GM19395 (cell line): ENCODE measurements around the gene CCDC81.

ENCODE experiments used
- ATAC-seq: cut with Tn5 transposase; IDR thresholded peaks from one replicate; pipeline ENCODE4 v1.9.1; 2021; ENCODE audit warnings: mild to moderate bottlenecking, moderate library complexity; ENCODE audit not compliant: unreplicated experiment

CCDC81 gene

GRCh38 chr11:86438685-86439084 lies 64.0 kb downstream of the CCDC81 start:
- no peak for ATAC-seq

- ATAC-seq, result no peak
Measured at GRCh38 chr11:86440305-86440716, 65.6 kb downstream of the CCDC81 start.

- ATAC-seq, result no peak
Measured at GRCh38 chr11:86440843-86441242, 66.2 kb downstream of the CCDC81 start.

GRCh38 chr11:86442420-86442819 lies 67.7 kb downstream of the CCDC81 start:
- ATAC-seq, result no peak

- ATAC-seq, result no peak
Measured at GRCh38 chr11:86442827-86443226, 68.1 kb downstream of the CCDC81 start.

DNA sequence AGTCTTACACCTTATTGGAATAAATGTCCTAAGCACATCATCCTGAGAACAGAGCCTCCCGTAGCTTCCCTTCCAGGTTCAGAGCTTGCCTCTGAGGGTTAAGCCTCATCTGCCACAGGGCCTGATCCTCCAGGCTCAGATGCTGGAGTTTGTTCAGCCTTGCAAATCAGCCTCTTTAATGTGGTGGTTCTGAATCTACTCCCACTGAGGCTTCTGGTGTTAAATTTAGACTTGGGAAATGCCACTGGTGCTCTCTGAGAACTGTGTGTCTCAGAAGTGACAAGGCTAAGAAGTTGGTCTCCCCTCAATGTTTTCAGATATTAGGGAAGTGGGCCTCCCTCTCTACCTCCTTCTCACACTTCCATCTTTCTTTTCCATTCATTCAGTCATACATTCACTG lies 68.7 kb downstream of the CCDC81 start:
- ATAC-seq, result no peak

GRCh38 chr11:86444981-86445380 lies 70.3 kb downstream of the CCDC81 start:
- no peak for ATAC-seq

- no peak for ATAC-seq
Measured at GRCh38 chr11:86446163-86446923, 71.7 kb downstream of the CCDC81 start.

- ATAC-seq, result no peak
Measured at GRCh38 chr11:86446924-86447285, 72.2 kb downstream of the CCDC81 start.

GRCh38 chr11:86447763-86448480 lies 73.2 kb downstream of the CCDC81 start:
- ATAC-seq, result no peak

GRCh38 chr11:86449993-86450629 lies 75.4 kb downstream of the CCDC81 start:
- ATAC-seq, result no peak

- no peak for ATAC-seq
Measured at GRCh38 chr11:86453290-86454030, 78.8 kb downstream of the CCDC81 start.

DNA sequence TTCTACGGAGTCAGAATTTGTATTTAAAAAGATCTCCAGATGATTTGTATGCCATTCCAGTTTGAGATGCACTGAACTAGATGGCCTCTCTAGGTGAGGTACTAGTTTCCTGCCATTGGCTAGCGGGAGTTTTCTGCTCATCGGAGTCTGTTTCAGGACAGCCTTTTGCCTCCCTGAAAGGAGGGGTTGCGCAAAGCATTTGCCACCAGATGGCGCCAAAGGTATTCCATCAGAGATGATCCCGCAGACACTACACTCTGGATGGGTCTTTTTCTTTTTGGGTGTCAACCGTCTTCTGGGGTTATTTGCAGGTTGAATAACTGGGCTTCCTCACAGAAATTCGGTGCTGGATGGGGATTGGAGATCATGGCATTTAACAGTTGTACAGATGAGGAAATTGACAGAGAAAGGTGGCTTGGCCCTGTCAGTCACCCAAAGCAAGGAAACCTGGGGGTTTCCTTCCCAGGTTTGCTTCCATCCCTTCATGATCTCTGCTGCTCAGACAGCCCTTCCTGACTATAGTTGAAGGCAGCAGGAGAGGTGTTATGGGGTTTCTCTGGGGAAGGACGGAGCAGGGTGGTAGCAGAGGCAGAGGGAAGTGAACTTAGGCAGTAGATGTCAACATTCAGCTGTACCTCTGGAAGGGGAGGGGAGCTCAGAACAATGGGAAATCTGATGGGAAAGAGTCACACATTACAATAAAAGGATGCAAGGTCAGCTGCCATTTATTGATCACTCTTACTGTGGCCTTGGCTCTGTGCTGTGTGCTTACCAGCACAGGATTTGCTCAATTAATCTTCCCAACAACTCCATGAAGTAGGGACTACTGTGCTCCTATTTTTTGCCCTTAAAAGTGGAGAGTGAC lies 81.6 kb downstream of the CCDC81 start:
- peak; percentile 93 for ATAC-seq

DNA sequence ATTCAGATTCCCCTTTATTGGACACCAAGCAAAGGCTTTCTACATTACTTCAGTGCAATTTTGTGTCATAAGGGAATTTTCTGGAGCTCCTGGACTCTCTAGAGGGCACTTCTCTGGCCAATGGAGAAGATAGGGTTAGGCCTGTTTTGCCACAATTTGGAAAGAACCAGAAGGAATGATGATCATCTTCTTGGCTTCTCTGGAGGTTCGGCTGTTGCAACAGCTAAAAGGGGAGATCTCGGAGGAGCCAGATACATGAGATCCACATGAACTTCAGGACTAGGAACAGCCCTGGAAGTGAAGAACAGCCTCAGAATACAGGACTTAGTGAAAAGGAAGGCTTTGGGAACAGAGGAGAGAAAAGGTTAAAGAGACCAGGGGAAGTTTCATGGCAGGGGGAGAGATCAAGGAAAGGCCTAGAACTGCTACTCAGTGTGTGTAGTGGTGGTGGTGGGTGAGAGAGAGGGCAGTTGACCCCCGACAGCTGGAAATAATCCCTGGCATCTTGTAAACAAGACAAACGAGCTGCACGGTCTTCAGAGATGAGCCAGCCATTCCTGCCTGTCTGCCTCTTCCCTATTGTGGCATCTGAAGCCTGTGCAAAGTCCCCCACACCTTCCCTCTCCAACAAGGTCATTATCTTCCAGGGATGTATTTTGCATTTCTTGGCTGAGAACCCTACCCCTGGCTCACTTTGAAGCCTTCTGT lies 83.8 kb downstream of the CCDC81 start:
- no peak for ATAC-seq

DNA sequence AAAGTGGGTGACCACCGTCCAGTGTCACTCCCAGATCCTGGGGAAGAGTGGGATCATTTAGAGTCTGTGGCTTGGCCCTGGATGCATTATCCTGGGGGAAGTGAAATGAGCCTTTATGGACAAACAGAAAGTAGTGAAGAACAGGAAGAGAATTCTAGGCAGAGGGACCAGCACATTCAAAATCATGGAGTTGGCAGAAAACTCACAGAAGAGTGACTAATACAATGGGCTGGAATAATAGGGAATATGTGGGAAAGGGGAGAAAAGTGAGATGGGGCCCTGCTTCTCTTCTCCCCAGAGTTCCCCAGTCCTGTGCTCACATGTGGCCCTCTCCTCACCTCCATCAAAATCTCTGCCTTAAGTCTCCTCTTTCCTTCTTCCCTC lies 84.3 kb downstream of the CCDC81 start:
- no peak for ATAC-seq

- ATAC-seq, result no peak
Measured at GRCh38 chr11:86459682-86460460, 85.2 kb downstream of the CCDC81 start.

DNA sequence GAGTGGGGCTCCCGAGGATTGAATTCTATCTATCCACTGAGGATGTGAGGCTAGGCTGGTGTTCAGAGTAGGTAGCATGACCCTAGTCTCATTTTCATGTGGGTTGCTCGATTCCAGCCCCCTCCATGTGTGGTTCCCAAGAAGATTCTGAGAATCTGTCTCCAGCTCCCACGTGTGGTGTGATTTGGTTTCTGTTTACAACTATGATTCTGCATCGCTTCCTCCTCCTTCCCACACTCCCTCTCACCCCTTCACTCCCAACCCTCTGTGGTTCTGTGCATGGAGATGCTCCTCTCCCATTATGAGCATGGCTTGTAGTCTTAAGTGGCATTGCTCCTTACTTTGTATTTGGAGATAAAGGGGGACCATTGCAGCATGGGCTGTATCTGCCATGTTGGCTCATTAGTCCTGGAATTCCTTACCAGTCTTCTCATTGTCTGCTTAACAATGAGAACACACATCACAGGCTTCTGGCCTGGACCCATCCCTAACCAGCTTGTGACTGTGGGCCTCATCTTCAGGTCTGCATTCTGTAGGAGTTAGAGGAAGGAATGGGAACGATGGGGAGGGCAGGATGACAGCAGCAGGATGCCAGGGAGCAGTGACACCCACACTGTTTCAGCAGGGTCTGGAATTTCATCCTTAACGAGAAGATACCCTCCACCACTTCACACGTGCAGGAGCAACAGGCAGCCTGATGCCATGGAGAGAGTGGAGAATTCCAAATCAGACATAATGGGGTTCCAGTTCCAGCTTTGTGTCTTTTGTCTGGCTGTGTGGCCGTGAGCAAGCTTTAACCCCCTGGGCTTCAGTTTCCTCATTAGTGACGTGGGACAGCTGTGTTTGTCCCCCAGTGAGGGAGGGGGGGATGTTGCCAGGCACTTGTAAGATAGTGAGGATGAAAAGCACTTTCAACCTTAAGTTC lies 86.0 kb downstream of the CCDC81 start:
- ATAC-seq, result no peak

DNA sequence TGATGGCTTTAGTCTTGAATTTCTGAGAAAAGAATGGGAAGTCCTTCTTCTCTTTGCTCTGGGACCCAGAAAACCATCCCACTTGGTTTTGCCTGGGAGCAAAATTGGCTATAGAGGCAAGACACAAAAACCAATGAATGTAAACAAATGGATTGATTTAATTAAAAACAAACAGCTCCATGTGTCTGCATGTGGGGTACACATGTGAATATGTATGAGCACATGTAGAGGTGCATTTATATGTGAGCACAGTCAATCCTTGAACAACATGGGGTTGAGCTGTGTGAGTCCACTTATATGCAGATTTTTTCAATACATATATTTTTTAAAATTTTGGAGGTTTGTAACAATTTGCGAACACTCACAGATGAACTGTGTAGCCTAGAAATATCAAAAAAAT lies 87.2 kb downstream of the CCDC81 start:
- ATAC-seq, result no peak
